Testis (tissue), 3 donors: ENCODE measurements around the gene GPC2. TPM values are rescaled to one million over a fixed set of nuclear protein-coding genes. Genes with fewer than 3 reads are reported as not detected.
"Not testable (repeated sequence)": the region's sequence is repeated elsewhere in the genome, so short reads cannot be mapped to it uniquely, and the experiment has no call there.

ENCODE experiments used
- DNase-seq: peaks from one replicate; pipeline ENCODE4 v3.0.0-alpha.2; 2019
- H3K27ac ChIP-seq, 2 donors: fragments of 200-600 bp; sonication (generic); one replicate each; pipeline ENCODE4 v1.5.1; 2019
- H3K27me3 ChIP-seq: fragments of 200-600 bp; sonication (generic); one replicate; pipeline ENCODE4 v1.5.1; 2019
- H3K36me3 ChIP-seq: fragments of 200-600 bp; sonication (generic); one replicate; pipeline ENCODE4 v1.5.1; 2017; ENCODE audit warnings: low read depth; ENCODE audit errors: missing control alignments
- H3K4me1 ChIP-seq: fragments of 200-600 bp; sonication (generic); one replicate; pipeline ENCODE4 v1.5.1; 2019
- H3K4me3 ChIP-seq, 2 donors: fragments of 200-600 bp; sonication (generic); one replicate each; pipeline ENCODE4 v1.5.1; 2017 to 2019
- H3K9me3 ChIP-seq: fragments of 200-600 bp; sonication (generic); one replicate; pipeline ENCODE4 v1.5.1; 2017
- POLR2A ChIP-seq: fragments of 450-650 bp; IDR thresholded peaks from one replicate; pipeline ENCODE4 v1.6.1; 2017; ENCODE audit warnings: antibody characterized with exemption, mild to moderate bottlenecking, moderate library complexity
- WGBS, 2 donors: methylation state at CpG; one replicate each; pipeline ENCODE4 v1.1.5; 2018; 5-methylcytosine and 5-hydroxymethylcytosine counted together
- intact Hi-C: fragments of 100-400 bp; cut with DNase I; formaldehyde crosslinking; loops from one replicate; pipeline ENCODE4 v1.15.1; 2023; ENCODE audit warnings: low total_unique reads
- polyA plus RNA-seq: library from polyadenylated mRNA; stranded (reverse); fragments of 350-450 nt; fragmentation: Illumina TruSeq; extraction: RNeasy Lipid Tissue Mini Kit (QIAGEN cat#74804); gene quantifications from one replicate; pipeline ENCODE4 v1.2.3, GENCODE V29; 2014; ENCODE audit warnings: low read depth, low replicate concordance; ENCODE audit not compliant: insufficient read depth
- total RNA-seq, 2 donors: library from RNA; depleted of rRNA; stranded (reverse); fragments of >200 nt; gene quantifications; one replicate each; pipeline ENCODE4 v1.2.3, GENCODE V29; 2016
- TF ChIP-seq, protein P1 (sequence below), 3 experiments: fragments of 450-650 bp in 2 of 3; fragments of 200-600 bp in 1 of 3; sonication (generic) in 1 of 3; IDR thresholded peaks; one replicate each; pipeline ENCODE4 v1.5.1; 2016 to 2019; ENCODE audit warnings: antibody characterized with exemption in 3 of 3, mild to moderate bottlenecking in 2 of 3, moderate library complexity in 1 of 3

Gene GPC2
- total and polyA plus RNA-seq, 3 donors from 2014 or later: 12.7 to 20.7 (median 17.7) TPM

- Histone ChIP-seq H3K27ac (no peak overlapping the region), H3K4me3 (no peak overlapping the region), H3K9me3 (no peaks in the 10 kb centered on the region), H3K4me1 (no peaks in the 10 kb centered on the region), H3K27me3 (no peaks in the 10 kb centered on the region), H3K36me3 (no peaks in the 10 kb centered on the region)
- TF ChIP-seq, protein P1, sequence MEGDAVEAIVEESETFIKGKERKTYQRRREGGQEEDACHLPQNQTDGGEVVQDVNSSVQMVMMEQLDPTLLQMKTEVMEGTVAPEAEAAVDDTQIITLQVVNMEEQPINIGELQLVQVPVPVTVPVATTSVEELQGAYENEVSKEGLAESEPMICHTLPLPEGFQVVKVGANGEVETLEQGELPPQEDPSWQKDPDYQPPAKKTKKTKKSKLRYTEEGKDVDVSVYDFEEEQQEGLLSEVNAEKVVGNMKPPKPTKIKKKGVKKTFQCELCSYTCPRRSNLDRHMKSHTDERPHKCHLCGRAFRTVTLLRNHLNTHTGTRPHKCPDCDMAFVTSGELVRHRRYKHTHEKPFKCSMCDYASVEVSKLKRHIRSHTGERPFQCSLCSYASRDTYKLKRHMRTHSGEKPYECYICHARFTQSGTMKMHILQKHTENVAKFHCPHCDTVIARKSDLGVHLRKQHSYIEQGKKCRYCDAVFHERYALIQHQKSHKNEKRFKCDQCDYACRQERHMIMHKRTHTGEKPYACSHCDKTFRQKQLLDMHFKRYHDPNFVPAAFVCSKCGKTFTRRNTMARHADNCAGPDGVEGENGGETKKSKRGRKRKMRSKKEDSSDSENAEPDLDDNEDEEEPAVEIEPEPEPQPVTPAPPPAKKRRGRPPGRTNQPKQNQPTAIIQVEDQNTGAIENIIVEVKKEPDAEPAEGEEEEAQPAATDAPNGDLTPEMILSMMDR (IDR thresholded peaks at IDR 0.05): peak in 2 of 3 experiments; percentile 23 to 53
- TF ChIP-seq POLR2A: no peak
- intact Hi-C loops: no loop called here
- no peak for DNase-seq
- 68 to 76% methylated on average over 4 of the region's 4 CpGs for WGBS, 2 donors
These were observed 13.0 kb upstream of the GPC2 start for GRCh38 chr7:100190048-100190711.

GRCh38 chr7:100189061-100189460, 11.9 kb upstream of the GPC2 start:
- intact Hi-C loops: no loop called here
- 82 to 85% methylated on average over 3 of the region's 3 CpGs for WGBS, 2 donors

GRCh38 chr7:100185726-100186125, 8.5 kb upstream of the GPC2 start:
- DNase-seq: no peak
- no peaks in the 10 kb centered on the region for H3K36me3 ChIP-seq
- no peaks in the 10 kb centered on the region for H3K4me1 ChIP-seq
- no peak overlapping the region for H3K4me3 ChIP-seq
- intact Hi-C loops: no loop called here
- TF ChIP-seq, protein P1 (IDR thresholded peaks at IDR 0.05): no peak
- H3K27me3 ChIP-seq: no peaks in the 10 kb centered on the region
- no peaks in the 10 kb centered on the region for H3K9me3 ChIP-seq
- no peak overlapping the region for H3K27ac ChIP-seq
- 78 to 84% methylated on average over 2 of the region's 2 CpGs for WGBS, 2 donors

More at GRCh38 chr7:100189061-100189460, 11.9 kb upstream of the GPC2 start:
- Histone ChIP-seq H3K27me3 (no peaks in the 10 kb centered on the region), H3K9me3 (no peaks in the 10 kb centered on the region), H3K27ac (no peak overlapping the region), H3K4me1 (no peaks in the 10 kb centered on the region), H3K36me3 (no peaks in the 10 kb centered on the region), H3K4me3 (no peak overlapping the region)
- TF ChIP-seq, protein P1 (IDR thresholded peaks at IDR 0.05): no peak
- no peak for TF ChIP-seq POLR2A
- no peak for DNase-seq

DNA sequence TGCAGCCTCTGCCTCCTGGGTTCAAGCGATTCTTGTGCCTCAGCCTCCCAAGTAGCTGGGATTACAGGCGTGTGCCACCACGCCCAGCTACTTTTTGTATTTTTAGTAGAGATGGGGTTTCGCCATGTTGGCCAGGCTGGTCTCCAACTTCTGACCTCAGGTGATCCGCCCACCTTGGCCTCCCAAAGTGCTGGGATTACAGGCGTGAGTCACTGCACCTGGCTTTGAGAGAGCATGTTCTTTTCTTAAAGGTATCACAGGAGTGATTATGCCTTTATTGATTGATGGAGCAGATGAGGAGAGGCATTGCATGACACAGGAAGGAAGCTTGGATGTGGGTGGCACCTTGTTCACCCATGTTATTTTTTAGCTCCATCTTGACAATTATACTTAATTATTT, 5.9 kb upstream of the GPC2 start:
- H3K4me3 ChIP-seq, H3K4me1 ChIP-seq, H3K36me3 ChIP-seq, H3K27me3 ChIP-seq, intact Hi-C loops, H3K9me3 ChIP-seq, H3K27ac ChIP-seq, DNase-seq: not testable (repeated sequence)
- WGBS, 2 donors: 92 to 95% methylated on average over 6 of the region's 6 CpGs

DNA sequence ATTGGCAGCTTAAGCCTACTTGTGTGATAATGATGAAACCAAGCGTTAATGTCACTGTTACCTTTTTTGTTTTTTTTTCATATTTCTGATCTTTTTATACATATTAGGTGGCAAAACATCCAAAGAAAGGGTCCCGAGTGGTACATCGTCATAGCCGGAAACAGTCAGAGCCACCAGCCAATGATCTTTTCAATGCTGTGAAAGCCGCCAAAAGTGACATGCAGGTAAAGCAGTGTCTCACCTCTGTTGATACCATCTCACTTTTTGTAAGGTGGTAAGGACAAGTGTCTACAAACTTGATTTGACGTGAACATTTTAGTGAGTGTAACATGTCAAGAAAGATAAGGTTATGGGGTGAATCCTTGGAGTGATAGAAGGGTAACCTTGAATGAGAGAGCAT, 5.4 kb upstream of the GPC2 start:
- H3K36me3 ChIP-seq, H3K9me3 ChIP-seq, H3K27me3 ChIP-seq, H3K4me1 ChIP-seq, H3K4me3 ChIP-seq, intact Hi-C loops, DNase-seq, H3K27ac ChIP-seq: not testable (repeated sequence)
- 79 to 86% methylated on average over 6 of the region's 6 CpGs for WGBS, 2 donors

GRCh38 chr7:100180084-100180483, 2.9 kb upstream of the GPC2 start:
- DNase-seq, H3K27me3 ChIP-seq, H3K4me3 ChIP-seq, H3K36me3 ChIP-seq, H3K27ac ChIP-seq, intact Hi-C loops, H3K4me1 ChIP-seq, H3K9me3 ChIP-seq: not testable (repeated sequence)
- WGBS, 2 donors: 89 to 93% methylated on average over 3 of the region's 3 CpGs
